ENCODE measurements around the gene AOC2. TPM values are rescaled to one million over a fixed set of nuclear protein-coding genes. Genes with fewer than 3 reads are reported as not detected.

AOC2 gene
- total and polyA plus RNA-seq, 2 of the 13 experiments (the other 11 are each of a cell fraction or from before 2014, with no cell fraction given), result 1.2 to 3.3 TPM

DNA sequence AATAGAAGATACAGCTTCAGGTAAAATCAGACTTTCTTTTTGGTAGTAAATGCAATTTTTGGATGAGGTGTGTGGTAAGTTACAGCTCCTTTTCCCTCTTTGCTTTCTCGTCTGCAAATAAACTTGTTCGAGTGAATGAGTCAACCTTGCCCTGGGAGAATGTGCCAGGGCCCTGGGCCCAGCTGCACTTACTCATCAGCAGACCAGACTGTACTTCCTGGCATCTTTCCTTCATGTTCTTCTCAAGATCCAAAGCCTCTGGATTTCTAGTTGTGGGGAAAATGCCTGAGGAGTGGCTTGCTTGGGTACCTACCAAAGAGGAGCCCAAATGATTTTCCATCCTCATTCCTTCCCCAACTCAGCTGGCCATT, 50.8 kb downstream of the AOC2 start (continued):
- TF ChIP-seq ZFY (CRISPR knock-in tag; IDR thresholded peaks at IDR 0.05) (peak; percentile 29; the same call in 1 of the 2 replicates), KAT8 (CRISPR knock-in tag; IDR thresholded peaks at IDR 0.05) (no peak), PITX1 (CRISPR knock-in tag; IDR thresholded peaks at IDR 0.05) (no peak), RXRA (CRISPR knock-in tag; IDR thresholded peaks at IDR 0.05) (no peak), RARA (CRISPR knock-in tag; IDR thresholded peaks at IDR 0.05) (0 out of 2 replicates have a peak, but pooled peaks have one; percentile 20), EEA1 (CRISPR knock-in tag; IDR thresholded peaks at IDR 0.05; ENCODE audit: borderline replicate concordance) (no peak)
- TF ChIP-seq, protein P1, sequence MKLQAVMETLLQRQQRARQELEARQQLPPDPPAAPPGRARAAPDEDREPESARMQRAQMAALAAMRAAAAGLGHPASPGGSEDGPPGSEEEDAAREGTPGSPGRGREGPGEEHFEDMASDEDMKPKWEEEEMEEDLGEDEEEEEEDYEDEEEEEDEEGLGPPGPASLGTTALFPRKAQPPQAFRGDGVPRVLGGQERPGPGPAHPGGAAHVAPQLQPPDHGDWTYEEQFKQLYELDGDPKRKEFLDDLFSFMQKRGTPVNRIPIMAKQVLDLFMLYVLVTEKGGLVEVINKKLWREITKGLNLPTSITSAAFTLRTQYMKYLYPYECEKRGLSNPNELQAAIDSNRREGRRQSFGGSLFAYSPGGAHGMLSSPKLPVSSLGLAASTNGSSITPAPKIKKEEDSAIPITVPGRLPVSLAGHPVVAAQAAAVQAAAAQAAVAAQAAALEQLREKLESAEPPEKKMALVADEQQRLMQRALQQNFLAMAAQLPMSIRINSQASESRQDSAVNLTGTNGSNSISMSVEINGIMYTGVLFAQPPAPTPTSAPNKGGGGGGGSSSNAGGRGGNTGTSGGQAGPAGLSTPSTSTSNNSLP (IDR thresholded peaks at IDR 0.05; ENCODE audit: low read depth, low read length), result no peak

DNA sequence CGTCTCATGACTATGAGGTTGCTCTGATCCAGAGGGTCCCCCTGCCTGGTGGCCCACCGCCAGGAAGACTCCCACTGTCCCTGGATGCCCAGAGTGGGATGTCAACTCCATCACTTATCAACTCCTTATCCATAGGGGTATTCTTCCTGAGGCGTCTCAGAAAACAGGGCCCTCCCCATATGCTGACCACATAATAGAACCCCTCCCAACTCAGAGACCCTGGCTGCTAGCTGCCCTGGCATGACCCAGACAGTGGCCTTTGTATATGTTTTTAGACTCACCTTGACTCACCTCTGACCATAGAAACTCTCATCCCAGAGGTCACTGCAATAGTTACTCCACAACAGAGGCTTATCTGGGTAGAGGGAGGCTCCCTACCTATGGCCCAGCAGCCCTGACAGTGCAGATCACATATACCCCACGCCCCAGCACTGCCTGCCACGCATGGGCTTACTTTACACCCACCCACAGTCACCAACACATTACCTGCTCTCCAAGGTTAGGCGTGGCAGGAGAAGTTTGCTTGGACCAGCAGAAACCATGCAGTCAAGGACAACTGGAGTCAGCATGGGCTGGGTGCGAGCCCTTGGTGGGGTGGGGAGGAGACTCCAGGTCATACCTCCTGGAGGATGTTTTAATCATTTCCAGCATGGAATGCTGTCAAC, 53.9 kb downstream of the AOC2 start:
- Histone ChIP-seq H2AFZ (ENCODE audit: low read length) (no peak overlapping the region), H3K27ac (ENCODE audit: extremely low read length, insufficient read depth, low read length) (peak overlapping the region; percentile 58), H3K4me1 (ENCODE audit: insufficient read depth, low read length) (peaks cover 97% of the 10 kb centered on the region), H3K4me3 (replicated peaks in 1 of 3; ENCODE audit: insufficient read depth in 1 of 3, low read depth in 2 of 3, low read length in 3 of 3) (peak overlapping the region in 1 of 3 experiments; percentile 14; a peak in 1 of 6 replicates), H4K20me1 (ENCODE audit: insufficient read depth, low read length) (peaks cover 3% of the 10 kb centered on the region; the same call in 1 of the 2 replicates), H3K27me3 (ENCODE audit: control insufficient read depth in 1 of 2, insufficient read depth in 2 of 2, low read length in 2 of 2) (no peaks in the 10 kb centered on the region), H3K9me3 (ENCODE audit: low read length) (no peaks in the 10 kb centered on the region), H3K79me2 (ENCODE audit: insufficient read depth, low read length) (peaks cover 12% of the 10 kb centered on the region), H3K9ac (ENCODE audit: insufficient read depth, low read depth, low read length) (peak overlapping the region; percentile 5; the same call in 1 of the 2 replicates), H3K36me3 (replicated peaks in 1 of 2; ENCODE audit: control insufficient read depth in 1 of 2, insufficient read depth in 2 of 2, low read length in 2 of 2) (no peaks in the 10 kb centered on the region), H3K4me2 (ENCODE audit: low read depth, low read length) (peak overlapping the region; percentile 50)
- intact Hi-C loops (cut with micrococcal nuclease; ENCODE audit: unreplicated experiment) (no loop called here), in situ Hi-C loops (cut with HindIII; ENCODE audit: extremely low pct_ligation_motif_present, low pct_unique_long_range_greater_than_20kb) (no loop called here)
- DNase-seq (ENCODE audit: low spot score) (no peak), ATAC-seq (peak; percentile 46), FAIRE-seq (no peak)
- ChIA-PET CTCF (ENCODE audit: low intra/inter-chr PET ratio, low total read pairs) (no interaction called here), POLR2A (interaction anchor here (0.8 to 1.7 kb wide), 4 partner anchors 10 to 74 kb away, joined by 3 to 5 read pairs (median 4); partner anchors contain the start of gene BECN1)
- no TSS peak for BruUV-seq (replicated peaks)
- 48% methylated on average over 7 of the region's 7 CpGs for WGBS (ENCODE audit: low lambda C conversion rate)
- TF ChIP-seq SKI (IDR thresholded peaks at IDR 0.05; ENCODE audit: partially characterized antibody) (no peak), NFE2L1 (CRISPR knock-in tag; IDR thresholded peaks at IDR 0.05; ENCODE audit: borderline replicate concordance) (0 out of 2 replicates have a peak, but pooled peaks have one; percentile 13), ZSCAN21 (CRISPR knock-in tag; IDR thresholded peaks at IDR 0.05; ENCODE audit: borderline replicate concordance) (peak; percentile 21; the same call in 1 of the 2 replicates), ARNTL (CRISPR knock-in tag; IDR thresholded peaks at IDR 0.05) (no peak), ZNF317 (CRISPR knock-in tag; IDR thresholded peaks at IDR 0.05) (no peak), ZNF558 (CRISPR knock-in tag; IDR thresholded peaks at IDR 0.05; ENCODE audit: borderline replicate concordance) (0 out of 2 replicates have a peak, but pooled peaks have one; percentile 65), ZNF30 (CRISPR knock-in tag; IDR thresholded peaks at IDR 0.05) (no peak)
- TF ChIP-seq, protein P2, sequence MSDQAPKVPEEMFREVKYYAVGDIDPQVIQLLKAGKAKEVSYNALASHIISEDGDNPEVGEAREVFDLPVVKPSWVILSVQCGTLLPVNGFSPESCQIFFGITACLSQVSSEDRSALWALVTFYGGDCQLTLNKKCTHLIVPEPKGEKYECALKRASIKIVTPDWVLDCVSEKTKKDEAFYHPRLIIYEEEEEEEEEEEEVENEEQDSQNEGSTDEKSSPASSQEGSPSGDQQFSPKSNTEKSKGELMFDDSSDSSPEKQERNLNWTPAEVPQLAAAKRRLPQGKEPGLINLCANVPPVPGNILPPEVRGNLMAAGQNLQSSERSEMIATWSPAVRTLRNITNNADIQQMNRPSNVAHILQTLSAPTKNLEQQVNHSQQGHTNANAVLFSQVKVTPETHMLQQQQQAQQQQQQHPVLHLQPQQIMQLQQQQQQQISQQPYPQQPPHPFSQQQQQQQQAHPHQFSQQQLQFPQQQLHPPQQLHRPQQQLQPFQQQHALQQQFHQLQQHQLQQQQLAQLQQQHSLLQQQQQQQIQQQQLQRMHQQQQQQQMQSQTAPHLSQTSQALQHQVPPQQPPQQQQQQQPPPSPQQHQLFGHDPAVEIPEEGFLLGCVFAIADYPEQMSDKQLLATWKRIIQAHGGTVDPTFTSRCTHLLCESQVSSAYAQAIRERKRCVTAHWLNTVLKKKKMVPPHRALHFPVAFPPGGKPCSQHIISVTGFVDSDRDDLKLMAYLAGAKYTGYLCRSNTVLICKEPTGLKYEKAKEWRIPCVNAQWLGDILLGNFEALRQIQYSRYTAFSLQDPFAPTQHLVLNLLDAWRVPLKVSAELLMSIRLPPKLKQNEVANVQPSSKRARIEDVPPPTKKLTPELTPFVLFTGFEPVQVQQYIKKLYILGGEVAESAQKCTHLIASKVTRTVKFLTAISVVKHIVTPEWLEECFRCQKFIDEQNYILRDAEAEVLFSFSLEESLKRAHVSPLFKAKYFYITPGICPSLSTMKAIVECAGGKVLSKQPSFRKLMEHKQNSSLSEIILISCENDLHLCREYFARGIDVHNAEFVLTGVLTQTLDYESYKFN (CRISPR knock-in tag; conservative IDR thresholded peaks at IDR 0.05), result peak; percentile 77
- TF ChIP-seq, protein P3, sequence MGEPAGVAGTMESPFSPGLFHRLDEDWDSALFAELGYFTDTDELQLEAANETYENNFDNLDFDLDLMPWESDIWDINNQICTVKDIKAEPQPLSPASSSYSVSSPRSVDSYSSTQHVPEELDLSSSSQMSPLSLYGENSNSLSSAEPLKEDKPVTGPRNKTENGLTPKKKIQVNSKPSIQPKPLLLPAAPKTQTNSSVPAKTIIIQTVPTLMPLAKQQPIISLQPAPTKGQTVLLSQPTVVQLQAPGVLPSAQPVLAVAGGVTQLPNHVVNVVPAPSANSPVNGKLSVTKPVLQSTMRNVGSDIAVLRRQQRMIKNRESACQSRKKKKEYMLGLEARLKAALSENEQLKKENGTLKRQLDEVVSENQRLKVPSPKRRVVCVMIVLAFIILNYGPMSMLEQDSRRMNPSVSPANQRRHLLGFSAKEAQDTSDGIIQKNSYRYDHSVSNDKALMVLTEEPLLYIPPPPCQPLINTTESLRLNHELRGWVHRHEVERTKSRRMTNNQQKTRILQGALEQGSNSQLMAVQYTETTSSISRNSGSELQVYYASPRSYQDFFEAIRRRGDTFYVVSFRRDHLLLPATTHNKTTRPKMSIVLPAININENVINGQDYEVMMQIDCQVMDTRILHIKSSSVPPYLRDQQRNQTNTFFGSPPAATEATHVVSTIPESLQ (CRISPR knock-in tag; conservative IDR thresholded peaks at IDR 0.05), result no peak

Measured in HepG2 (cell line).